Measurements from ENCODE around the gene CALR.

DNA sequence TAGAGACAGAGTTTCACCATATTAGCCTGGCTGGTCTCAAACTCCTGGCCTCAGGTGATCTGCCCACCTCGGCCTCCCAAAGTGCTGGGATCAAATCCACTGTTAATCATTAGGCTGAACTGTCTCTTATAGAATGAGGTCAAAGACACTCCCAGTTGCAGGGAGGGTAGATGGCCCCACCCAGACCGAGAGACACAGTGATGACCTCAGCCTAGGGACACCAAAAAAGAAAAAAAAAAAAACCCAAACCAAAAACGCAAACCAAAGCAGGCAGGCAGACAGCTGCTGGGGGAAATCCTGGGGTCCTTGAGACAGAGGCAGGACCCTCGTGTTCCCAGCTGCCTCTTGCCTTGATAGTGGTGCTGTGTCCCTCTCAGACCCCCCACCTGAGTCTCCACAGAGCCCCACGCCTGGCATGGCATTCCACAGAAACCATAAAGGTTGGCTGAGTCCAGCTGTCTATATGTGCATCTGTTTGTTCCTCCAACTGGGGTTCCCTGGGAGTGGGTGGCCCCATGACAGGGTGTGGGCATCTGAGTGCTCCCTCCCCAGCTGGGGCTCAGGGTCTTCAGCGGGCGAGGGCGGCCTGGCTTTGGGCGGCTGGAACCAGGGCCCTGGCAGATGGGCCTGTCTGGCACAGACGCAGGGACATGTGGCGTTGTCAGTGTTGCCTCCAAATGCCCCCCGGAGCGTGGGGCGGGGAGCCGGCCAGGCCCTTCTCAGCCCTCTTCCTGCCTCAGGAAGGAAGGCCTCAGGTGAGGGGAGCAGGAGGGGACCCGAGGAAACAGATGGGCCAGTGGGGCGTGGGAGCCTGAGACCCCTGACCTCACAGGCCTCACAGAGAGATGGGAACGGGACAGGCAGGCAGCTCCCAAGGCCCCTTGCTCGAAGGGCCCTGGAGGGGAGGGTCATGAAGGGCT lies 36.2 kb downstream of the CALR start:
- TF ChIP-seq GLIS3 (CRISPR knock-in tag; IDR thresholded peaks at IDR 0.05), result no peak
- no peak for TF ChIP-seq PPARA (CRISPR knock-in tag; IDR thresholded peaks at IDR 0.05; ENCODE audit: borderline replicate concordance)
- TF ChIP-seq CSDC2 (CRISPR knock-in tag; IDR thresholded peaks at IDR 0.05), result no peak
- TF ChIP-seq ESRRG (CRISPR knock-in tag; IDR thresholded peaks at IDR 0.05), result no peak
- TF ChIP-seq ZNF565 (CRISPR knock-in tag; conservative IDR thresholded peaks at IDR 0.05; ENCODE audit: low read depth), result no peak
- no peak for TF ChIP-seq ISL1 (CRISPR knock-in tag; IDR thresholded peaks at IDR 0.05)
- TF ChIP-seq, protein P1, sequence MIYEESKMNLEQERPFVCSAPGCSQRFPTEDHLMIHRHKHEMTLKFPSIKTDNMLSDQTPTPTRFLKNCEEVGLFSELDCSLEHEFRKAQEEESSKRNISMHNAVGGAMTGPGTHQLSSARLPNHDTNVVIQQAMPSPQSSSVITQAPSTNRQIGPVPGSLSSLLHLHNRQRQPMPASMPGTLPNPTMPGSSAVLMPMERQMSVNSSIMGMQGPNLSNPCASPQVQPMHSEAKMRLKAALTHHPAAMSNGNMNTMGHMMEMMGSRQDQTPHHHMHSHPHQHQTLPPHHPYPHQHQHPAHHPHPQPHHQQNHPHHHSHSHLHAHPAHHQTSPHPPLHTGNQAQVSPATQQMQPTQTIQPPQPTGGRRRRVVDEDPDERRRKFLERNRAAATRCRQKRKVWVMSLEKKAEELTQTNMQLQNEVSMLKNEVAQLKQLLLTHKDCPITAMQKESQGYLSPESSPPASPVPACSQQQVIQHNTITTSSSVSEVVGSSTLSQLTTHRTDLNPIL (CRISPR knock-in tag; IDR thresholded peaks at IDR 0.05; ENCODE audit: low read depth), result no peak
- TF ChIP-seq ARNTL (CRISPR knock-in tag; IDR thresholded peaks at IDR 0.05; ENCODE audit: borderline replicate concordance, low read depth), result no peak
- TF ChIP-seq, protein P2, sequence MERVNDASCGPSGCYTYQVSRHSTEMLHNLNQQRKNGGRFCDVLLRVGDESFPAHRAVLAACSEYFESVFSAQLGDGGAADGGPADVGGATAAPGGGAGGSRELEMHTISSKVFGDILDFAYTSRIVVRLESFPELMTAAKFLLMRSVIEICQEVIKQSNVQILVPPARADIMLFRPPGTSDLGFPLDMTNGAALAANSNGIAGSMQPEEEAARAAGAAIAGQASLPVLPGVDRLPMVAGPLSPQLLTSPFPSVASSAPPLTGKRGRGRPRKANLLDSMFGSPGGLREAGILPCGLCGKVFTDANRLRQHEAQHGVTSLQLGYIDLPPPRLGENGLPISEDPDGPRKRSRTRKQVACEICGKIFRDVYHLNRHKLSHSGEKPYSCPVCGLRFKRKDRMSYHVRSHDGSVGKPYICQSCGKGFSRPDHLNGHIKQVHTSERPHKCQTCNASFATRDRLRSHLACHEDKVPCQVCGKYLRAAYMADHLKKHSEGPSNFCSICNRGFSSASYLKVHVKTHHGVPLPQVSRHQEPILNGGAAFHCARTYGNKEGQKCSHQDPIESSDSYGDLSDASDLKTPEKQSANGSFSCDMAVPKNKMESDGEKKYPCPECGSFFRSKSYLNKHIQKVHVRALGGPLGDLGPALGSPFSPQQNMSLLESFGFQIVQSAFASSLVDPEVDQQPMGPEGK (CRISPR knock-in tag; IDR thresholded peaks at IDR 0.05; ENCODE audit: borderline replicate concordance), result no peak
- TF ChIP-seq, protein P3, sequence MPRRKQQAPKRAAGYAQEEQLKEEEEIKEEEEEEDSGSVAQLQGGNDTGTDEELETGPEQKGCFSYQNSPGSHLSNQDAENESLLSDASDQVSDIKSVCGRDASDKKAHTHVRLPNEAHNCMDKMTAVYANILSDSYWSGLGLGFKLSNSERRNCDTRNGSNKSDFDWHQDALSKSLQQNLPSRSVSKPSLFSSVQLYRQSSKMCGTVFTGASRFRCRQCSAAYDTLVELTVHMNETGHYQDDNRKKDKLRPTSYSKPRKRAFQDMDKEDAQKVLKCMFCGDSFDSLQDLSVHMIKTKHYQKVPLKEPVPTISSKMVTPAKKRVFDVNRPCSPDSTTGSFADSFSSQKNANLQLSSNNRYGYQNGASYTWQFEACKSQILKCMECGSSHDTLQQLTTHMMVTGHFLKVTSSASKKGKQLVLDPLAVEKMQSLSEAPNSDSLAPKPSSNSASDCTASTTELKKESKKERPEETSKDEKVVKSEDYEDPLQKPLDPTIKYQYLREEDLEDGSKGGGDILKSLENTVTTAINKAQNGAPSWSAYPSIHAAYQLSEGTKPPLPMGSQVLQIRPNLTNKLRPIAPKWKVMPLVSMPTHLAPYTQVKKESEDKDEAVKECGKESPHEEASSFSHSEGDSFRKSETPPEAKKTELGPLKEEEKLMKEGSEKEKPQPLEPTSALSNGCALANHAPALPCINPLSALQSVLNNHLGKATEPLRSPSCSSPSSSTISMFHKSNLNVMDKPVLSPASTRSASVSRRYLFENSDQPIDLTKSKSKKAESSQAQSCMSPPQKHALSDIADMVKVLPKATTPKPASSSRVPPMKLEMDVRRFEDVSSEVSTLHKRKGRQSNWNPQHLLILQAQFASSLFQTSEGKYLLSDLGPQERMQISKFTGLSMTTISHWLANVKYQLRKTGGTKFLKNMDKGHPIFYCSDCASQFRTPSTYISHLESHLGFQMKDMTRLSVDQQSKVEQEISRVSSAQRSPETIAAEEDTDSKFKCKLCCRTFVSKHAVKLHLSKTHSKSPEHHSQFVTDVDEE (CRISPR knock-in tag; IDR thresholded peaks at IDR 0.05), result no peak
- no peak for TF ChIP-seq ZFP30 (CRISPR knock-in tag; IDR thresholded peaks at IDR 0.05)
- TF ChIP-seq ZFP3 (CRISPR knock-in tag; IDR thresholded peaks at IDR 0.05), result no peak
- no peak for TF ChIP-seq SNAI2 (CRISPR knock-in tag; IDR thresholded peaks at IDR 0.05)
